Fibroblast of the aortic adventitia (primary cell): ENCODE data around the gene FAM240A. TPM values are rescaled to one million over a fixed set of nuclear protein-coding genes. Genes with fewer than 3 reads are reported as not detected.

Source experiments
- DNase-seq: peaks from one replicate; pipeline ENCODE4 v3.0.0-alpha.2; 2010; ENCODE audit warnings: low read depth
- H3K4me3 ChIP-seq: 2 replicates; pipeline ENCODE4 v1.5.1; 2011; ENCODE audit warnings: low read depth, mild to moderate bottlenecking, control low read depth, low read length, moderate library complexity
- total RNA-seq: library from RNA; depleted of rRNA; stranded (reverse); fragments of >200 nt; gene quantifications from 2 replicates; pipeline ENCODE4 v1.2.3, GENCODE V29; 2012; ENCODE audit warnings: low replicate concordance
- TF ChIP-seq, protein P1 (sequence below): IDR thresholded peaks from 2 replicates; pipeline ENCODE4 v1.5.1; 2011; ENCODE audit warnings: mild to moderate bottlenecking, low read length, control low read depth, inconsistent platforms; ENCODE audit not compliant: insufficient read depth

Gene FAM240A
- total RNA-seq, 1 donor: not detected

DNA sequence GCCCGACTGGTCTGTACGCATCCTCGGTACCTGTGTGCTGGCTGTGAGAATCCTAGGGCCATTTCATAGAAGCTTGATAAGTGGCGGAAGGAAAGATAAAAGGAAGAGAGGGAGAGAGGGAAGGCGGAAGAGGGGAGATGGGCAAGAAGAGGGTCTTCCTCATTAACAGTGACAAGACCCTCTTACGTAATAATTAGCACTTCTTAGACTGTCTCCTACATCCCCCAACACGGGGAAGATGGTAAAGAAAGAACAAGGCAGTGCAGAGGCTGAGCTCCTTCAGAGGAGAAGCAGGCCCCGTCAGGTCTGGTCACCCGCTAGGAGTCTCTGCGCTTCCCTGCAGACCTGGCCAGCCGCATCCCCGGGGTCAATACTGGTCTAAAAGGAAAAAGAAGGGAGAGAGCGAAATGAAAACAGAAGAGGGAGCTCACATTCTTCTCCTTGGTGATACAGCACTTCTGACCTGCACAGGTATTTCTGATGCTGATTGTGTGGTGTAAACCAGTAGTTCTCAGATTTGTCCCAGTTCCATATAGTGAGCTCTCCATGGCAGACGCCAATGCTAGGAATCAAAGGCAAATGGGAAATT, 19.0 kb upstream of the FAM240A start:
- TF ChIP-seq, protein P1, sequence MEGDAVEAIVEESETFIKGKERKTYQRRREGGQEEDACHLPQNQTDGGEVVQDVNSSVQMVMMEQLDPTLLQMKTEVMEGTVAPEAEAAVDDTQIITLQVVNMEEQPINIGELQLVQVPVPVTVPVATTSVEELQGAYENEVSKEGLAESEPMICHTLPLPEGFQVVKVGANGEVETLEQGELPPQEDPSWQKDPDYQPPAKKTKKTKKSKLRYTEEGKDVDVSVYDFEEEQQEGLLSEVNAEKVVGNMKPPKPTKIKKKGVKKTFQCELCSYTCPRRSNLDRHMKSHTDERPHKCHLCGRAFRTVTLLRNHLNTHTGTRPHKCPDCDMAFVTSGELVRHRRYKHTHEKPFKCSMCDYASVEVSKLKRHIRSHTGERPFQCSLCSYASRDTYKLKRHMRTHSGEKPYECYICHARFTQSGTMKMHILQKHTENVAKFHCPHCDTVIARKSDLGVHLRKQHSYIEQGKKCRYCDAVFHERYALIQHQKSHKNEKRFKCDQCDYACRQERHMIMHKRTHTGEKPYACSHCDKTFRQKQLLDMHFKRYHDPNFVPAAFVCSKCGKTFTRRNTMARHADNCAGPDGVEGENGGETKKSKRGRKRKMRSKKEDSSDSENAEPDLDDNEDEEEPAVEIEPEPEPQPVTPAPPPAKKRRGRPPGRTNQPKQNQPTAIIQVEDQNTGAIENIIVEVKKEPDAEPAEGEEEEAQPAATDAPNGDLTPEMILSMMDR: no peak
- no peak overlapping the region for H3K4me3 ChIP-seq
- no peak for DNase-seq

DNA sequence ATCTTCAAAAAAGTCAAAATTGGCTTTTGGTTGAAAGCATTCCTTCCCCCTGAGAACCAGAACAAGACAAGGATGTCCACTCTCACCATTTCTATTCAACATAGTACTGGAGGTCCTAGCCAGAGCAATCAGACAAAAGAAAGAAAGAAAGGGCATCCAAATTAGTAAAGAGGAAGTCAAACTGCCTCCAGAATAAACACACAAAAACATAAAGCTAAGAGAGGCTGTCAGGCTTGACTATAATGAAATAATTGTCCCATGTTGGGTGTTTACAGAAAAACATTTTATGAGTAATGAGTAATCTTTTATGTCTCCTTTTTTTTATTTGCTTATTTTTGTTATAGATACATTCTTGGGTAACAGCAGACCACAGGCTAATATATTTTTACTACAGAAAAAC, 18.3 kb upstream of the FAM240A start:
- no peak for DNase-seq
- H3K4me3 ChIP-seq: no peak overlapping the region
- TF ChIP-seq, protein P1: no peak

DNA sequence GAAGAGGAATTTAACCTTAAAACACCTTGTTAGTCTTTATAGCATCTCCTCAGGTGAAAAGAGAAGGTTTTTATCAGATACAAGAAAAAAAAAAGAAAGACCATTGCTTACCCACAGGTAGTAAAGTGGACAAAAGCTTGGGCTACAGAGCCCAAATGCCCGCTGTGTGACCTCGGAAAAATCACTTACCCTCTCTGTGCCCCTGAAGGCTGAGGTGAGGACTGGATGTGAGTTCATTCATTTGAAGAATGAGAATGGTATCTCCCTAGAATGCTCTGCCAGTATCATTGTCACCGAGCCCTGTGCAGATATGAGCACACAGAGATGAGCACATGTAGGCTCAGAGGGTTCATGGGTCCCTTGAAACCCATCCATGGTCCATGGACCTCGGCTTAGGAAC, 17.6 kb upstream of the FAM240A start:
- no peak for DNase-seq
- TF ChIP-seq, protein P1: no peak
- no peak overlapping the region for H3K4me3 ChIP-seq

DNA sequence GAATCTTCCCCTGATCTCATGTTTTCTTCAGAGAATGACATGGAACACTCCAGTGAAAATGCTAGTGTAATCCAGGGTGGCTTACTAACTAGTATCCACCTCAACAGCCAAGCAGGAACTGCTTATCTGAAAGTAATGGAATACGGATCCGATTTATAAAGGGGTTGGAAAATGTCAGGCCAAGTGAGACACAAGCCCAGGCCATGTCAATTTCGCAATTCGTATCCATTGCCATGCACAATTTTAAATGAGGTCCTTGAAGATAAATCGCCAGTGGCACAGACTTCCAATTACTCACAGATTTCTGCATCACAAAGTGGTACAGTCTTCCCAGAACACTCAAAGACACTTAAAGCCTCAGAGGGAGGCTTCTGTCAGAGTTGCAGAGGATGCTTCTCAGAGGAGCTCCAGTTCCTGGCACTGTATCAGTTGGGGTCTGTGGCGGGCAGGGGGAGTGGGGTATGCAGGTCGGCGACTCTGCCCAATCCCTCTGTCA, 16.5 kb upstream of the FAM240A start:
- DNase-seq: no peak
- no peak overlapping the region for H3K4me3 ChIP-seq
- TF ChIP-seq, protein P1: no peak

DNA sequence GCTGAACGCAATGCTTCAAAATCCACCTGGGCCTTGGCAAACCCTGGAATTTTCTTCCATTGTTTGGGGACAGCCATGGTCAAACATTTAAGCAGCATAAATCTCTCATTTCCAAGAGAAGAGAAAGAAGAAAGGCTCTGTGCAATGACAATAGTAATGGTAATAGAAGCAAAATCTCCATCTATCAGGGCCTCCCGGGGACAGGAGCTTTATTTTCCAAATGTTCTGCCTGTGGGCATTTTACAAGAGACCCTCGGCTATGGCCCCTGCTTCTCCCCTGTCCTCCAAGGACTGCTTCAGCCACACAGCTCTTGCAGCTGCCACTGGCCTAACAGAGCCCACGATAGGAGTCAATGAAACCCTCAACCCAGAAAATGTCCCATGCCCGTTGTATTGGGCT, 12.7 kb upstream of the FAM240A start:
- DNase-seq: no peak
- TF ChIP-seq, protein P1: no peak
- no peak overlapping the region for H3K4me3 ChIP-seq

DNA sequence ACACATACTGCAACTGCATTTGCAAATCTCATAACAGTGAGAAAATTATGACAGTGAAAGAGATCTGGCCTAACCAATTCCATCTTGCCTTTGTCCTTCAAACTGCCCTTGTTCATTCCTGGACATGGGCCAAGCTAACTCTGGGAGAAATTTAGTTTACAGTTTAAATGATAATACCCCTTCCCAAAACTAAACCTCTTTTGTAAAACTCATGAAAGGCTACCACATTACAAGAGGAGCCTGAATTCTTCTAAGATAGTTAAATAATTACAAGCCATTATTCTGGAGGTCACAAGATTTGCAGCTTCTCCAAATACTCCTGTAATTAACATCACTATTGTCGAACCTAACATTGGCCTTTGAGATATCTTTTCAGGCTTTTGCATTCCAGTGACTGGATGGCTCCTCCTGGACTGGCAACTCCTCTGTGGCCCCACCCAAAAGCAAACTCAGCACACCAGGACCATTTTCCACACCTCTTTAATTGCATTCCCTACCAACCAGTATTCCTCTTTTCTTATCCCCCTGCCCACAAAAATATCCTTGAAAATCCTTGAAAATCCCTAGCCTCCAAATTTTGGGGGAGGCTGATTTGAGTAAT, 8.8 kb upstream of the FAM240A start:
- TF ChIP-seq, protein P1: no peak
- DNase-seq: no peak
- H3K4me3 ChIP-seq: no peak overlapping the region
